DMS153 (cell line): ENCODE results near the gene SLC16A11.

ENCODE experiments used
- DNase-seq: peaks from one replicate; lab custom pipeline; 2025; lab: John Stamatoyannopoulos, UW

The SLC16A11 gene

DNA sequence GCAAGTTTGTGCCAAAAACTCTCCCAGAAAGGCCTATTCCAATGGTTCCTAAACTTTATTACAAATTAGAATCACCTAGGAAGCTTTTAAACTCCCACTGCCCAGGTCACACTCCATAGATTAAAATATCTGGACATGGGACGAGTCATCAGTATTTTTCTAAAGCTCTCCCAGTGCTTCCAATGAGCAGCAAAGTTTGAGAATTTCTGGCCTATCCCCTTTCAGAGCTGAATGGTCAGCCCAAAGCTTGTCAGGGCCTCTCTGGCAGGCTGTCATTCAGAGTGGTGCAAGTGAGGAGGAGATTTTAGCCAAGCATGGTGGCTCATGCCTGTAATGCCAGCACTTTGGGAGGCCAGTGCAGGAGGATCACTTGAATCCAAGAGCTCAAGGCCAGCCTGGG lies 18.6 kb downstream of the SLC16A11 start:
- DNase-seq = no peak

DNA sequence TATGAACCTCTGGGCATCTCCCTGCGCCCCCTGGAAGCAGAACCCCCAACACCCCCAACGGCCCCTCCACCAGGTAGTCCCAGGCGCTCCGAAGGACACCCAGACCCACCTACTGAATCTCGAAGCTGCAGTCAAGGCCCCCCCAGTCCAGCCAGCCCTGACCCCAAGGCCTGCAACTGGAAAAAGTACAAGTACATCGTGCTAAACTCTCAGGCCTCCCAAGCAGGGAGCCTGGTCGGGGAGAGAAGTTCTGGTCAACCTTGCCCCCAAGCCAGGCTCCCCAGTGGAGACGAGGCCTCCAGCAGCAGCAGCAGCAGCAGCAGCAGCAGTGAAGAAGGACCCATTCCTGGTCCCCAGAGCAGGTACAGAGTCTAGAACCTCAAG lies 19.5 kb downstream of the SLC16A11 start:
- no peak for DNase-seq

DNA sequence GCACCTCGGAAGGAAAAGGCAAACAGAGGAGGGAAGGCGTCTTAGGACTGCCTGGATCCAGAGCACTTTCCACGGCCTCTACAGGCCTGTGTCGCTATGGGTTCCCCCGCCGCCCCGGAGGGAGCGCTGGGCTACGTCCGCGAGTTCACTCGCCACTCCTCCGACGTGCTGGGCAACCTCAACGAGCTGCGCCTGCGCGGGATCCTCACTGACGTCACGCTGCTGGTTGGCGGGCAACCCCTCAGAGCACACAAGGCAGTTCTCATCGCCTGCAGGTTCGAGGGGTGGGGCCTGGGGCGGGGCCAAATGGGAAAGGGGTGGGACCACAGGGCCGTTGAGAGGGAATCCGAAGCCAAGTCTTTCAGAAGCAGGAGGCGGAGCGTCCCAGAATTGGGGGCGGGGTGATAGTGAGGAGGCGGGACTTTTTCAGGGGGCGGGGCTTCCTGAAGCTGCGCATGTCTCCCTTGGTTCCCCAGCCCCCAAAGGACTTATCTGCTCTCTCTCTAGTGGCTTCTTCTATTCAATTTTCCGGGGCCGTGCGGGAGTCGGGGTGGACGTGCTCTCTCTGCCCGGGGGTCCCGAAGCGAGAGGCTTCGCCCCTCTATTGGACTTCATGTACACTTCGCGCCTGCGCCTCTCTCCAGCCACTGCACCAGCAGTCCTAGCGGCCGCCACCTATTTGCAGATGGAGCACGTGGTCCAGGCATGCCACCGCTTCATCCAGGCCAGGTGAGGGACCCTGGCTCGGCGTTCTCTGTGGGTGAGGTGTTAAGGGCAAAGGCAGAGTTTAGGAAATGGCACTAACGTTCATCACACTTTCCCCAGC lies 20.1 kb downstream of the SLC16A11 start:
- DNase-seq = peak; percentile 87

DNA sequence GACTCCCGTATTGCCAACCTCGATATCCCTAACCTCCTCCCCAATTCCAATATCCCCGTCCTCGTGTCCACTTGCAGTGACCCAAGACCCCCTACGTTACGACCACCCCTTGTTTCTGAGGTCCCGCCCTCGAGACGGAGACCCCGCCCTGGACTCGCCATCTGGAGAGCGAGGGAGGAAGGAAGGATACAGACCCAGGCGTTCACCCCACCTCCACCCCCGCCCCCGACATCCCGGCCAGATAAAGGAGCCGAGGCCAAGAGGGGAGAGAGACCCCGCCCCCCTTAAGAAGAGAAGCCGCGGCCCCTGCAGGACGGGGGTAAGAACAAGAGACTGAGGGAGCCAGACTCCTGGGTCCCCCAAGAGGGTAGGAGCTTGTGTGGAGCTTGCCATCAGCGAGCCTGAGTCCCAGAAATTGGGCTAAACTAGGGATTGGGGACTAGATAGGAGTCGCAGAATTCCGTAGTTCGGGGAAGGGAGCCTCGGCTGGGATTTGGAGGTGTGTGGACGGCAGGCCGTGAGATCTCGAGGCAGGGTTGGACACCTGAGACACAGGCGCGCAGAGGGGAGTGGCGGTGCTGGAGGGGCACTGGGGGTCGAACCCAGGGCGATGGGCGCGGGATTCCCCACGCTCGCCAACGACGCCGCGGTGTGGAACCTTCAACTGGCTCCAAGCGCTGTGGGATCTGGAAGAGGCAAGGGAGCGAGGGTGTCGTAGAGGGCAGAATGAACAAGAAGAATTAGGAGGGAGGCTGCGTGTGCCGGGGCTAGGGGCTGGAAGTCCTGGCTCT lies 20.9 kb downstream of the SLC16A11 start, which contains the start of gene BCL6B:
Gene BCL6B, plus strand, starts transcription at position 270 of the 791 bp plus-strand sequence. CDS start 622 bp downstream, outside the sequence.
- no peak for DNase-seq

DNA sequence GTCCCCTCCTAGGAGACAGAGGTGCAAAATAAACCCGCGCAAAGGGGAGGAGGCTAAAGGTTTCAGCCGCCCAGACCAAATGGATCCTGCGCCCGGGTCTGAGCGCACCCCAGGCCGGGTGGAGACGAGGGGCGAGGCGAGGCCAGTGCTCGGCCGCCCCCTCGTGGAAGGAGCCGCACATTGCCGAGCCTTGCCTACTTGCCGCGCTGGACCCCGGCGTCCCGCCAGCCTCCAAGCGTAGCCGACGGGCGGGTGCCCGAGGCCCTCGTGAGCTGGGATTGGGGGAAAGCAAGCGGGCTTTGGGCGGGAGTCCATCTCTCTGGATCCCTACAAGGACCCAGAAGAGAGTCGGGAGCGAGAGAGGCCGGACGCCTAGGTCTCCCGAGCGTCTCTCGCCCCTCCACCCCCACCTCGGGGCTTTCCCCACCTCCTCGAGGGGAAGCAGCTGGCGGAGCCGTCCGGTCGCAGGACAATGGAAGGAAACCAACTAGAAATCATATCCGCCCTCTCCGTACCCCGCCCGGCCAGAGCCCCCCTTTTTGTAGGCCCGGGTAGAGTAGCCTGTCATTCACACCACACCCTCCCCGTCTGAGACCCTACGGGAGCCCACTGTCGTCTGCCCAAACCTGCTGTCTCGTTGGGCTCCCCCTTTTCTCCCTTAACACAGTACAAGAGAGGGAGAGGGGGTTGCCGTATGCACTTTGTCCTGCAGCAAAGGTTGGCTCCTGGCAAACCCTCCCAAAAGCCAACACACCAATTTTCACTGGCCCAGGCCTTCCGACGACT lies 21.7 kb downstream of the SLC16A11 start:
- peak; percentile 28 for DNase-seq

DNA sequence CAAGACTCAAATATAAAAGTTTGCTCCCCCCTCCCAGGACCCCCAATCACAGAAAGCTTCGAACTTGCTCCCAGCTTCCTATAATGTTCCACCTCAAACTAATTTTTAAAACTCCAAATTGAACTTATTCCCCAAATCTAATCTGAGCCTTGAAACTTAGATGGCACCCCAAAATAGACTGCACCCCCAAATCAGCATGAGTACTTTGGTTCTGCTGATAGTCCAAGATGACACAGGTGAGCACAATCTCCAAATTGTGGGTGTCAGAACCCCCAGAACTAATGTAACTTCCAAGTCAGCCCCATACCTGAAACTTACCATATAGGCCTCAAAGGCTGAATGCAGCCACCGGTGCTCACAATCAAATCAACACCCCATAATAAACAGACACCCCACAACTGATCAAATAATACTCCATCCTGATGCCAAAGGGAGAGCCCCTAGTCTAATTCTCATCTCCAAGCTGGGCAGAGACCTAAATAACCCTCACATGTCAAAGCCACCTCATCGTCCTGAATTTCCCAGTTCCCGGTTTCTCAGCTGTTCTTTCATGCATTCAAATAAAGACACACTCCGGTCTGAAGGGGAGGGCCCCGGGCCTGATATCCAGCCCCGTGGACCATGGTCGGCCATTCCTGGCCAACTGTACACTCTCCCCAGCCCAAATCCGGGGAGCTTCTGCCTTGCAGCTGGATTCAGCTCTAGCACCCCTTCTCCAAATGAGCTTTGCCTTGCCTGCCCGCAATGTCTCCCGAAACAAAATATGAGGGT lies 22.8 kb downstream of the SLC16A11 start:
- DNase-seq = no peak

GRCh38 chr17:7019839-7020519 lies 23.9 kb downstream of the SLC16A11 start:
- DNase-seq = peak; percentile 9

DNA sequence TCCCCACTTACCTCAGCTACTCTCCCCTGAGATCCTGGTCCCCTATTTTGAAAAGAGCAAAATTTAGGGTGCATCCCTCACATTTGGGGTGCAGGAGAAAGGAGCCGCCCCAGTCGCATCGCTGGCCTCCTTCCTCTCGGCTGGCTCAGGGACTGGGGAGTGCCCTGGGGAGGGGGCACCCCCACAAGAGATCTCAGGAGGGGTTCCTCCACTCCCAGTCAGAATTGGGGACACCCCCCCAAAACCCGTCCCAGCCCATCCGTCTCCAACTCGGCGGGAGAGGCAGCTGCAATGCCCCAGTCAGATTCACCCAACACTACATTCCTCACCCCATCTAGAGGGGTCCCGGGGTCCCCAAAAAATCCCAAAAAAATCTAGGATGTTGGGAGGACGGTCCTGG lies 24.5 kb downstream of the SLC16A11 start:
- DNase-seq = no peak

- DNase-seq = no peak
Measured at GRCh38 chr17:7018331-7018964, 25.4 kb downstream of the SLC16A11 start.

DNA sequence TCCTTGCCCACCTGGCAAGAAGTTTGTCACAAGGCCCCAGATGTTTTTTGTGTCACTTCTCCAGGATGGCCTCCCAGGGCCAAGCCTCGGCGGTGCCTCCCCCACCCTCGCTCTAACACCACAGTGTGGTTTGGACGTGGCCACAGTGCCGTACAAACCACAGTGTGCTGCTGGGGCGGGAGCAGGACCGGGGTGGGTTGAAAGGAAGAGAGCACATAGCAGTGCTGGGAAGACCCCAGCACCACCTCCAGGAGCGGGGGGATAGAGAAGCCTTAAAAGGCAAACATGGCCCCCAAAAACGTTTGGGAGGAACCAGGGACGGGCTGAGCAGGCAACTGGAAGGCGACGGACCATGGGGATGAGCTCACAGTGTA lies 26.1 kb downstream of the SLC16A11 start:
- no peak for DNase-seq

GRCh38 chr17:7016886-7017826 lies 26.7 kb downstream of the SLC16A11 start:
- DNase-seq = no peak

GRCh38 chr17:7016418-7016817 lies 27.5 kb downstream of the SLC16A11 start:
- DNase-seq = no peak

GRCh38 chr17:7014995-7015958 lies 28.6 kb downstream of the SLC16A11 start:
- DNase-seq = no peak

DNA sequence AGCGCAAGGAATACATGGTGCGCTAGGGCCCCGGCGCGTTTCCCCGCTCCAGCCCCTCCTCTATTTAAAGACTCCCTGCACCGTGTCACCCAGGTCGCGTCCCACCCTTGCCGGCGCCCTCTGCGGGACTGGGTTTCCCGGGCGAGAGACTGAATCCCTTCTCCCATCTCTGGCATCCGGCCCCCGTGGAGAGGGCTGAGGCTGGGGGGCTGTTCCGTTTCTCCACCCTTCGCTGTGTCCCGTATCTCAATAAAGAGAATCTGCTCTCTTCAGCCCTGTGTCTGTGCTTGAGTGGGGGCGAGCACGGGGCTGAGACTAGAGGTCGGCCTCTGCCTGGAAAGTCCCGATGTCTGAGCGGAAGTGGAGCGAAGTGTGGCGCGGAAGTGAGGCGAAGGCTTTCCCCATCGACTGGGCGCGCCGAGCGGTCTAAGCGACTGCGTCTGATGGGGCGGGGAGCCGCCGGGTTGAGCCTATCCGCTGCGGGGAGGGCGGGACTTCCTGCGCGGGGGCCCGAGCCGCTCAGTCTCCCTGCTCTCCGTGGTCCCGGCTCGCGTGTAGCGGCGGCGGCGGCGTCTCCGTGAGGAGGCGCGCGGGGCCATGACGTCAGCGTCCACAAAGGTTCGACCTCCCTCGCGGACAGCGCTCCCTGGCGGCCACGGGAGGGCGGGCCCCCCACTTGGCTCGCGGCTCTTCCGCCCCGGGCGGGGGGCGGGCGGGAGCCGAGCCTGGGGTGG lies 29.5 kb downstream of the SLC16A11 start:
- DNase-seq = peak; percentile 81

DNA sequence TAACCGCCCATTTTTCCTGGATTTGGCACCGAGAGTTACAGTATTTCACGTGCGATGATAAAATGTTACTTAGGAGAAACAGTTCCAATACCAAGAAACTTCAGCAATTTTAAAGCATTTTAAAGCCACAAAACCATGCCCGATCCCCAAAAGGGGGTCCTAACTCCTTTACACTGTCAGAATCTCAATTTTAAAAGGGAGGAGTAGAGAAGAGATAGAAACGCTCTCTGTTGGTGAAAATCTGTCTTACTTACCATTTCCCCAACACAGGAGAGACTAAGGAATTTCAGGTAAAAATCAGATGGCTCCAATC lies 32.0 kb downstream of the SLC16A11 start:
- no peak for DNase-seq

DNA sequence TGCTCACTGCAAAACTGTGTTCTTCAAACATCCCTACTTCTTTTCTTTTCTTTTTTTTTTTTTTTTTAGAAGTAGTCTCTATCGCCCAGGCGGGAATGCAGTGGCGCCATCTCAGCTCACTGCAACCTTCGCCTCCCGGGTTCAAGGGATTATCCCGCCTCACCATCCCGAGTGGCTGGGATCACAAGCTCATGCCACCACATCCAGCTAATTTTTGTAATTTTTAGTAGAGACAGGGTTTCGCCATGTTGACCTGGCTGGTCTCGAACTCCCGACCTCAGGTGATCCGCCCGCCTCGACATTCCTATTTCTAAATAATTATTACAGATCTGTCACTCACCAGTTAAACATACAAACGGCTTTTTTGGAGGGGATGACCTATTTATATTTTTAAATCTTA lies 32.5 kb downstream of the SLC16A11 start:
- DNase-seq = no peak

- no peak for DNase-seq
Measured at GRCh38 chr17:7010523-7010922, 33.4 kb downstream of the SLC16A11 start.

DNA sequence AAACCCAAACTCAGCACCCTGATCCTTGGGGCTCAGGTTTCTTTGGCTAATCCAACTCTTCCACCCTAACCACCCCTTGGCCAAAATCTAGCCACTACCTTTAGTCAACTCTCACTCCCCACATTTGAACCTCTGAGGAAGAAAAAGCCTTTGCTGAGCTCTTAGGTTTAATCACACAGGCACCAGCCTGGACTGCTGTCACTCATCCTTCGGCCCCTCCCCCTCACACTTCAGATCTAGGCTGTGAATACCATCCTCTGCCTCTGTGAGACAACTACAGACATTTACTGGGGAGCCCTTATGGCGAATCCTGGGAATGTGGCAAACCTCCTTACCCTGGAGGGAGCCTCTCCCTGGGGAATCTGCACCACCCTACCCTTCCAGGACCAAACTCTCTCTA lies 36.7 kb downstream of the SLC16A11 start:
- DNase-seq = no peak
